Measurements from ENCODE around the gene LIMK2. TPM values are rescaled to one million over a fixed set of nuclear protein-coding genes. Genes with fewer than 3 reads are reported as not detected.

LIMK2 gene
- total RNA-seq, 2 experiments from 2014 or later, result 48.6 to 54.5 TPM

DNA sequence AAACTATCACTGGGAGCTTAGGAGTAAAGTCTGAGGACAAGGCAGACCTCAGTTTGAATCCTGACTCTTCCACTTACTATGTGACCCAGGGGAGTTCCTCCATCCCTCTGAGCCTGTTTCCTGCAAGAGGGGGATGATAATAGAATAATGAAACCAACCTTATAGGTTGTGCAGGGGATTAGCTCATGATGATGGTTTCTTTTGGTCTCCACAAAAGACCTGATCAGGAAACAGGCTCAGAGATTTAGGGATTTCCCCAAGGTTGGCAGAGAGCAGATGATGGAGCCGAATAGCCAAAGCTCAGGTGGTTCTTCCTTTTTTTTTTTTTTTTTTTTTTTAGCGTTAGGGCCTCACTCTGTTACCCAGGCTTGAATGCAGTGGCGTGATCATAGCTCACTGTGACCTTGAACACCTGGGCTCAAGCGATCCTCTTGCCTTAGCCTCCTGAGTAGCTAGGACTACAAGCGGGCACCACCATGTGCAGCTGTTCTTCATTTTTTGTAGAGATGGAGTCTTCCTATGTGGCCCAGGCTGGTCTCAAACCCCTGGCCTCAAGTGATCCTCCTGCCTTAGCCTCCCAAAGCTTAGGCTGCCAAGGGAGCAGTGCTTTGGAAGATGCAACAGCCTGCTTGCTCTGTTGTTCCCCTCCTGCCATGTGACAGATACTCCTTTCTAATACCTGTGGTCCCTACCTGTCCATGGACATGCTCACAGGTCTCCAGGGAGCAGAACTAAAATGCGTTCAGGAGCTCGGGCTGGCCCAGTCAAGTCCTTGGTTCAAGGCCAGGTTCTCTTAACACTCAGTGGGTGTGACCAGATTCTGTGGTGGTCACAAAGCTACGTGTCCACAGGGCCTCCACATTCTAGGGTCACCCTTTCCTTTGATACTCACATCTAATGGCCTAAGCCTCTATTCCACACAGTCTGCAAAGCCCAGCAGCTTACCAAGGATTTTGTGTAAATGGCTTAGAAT lies 111.8 kb downstream of the LIMK2 start:
- H3K36me3 Mint-ChIP-seq (ENCODE audit: low read depth), result peaks cover 30% of the 10 kb centered on the region
- H3K9me3 Mint-ChIP-seq, result no peaks in the 10 kb centered on the region
- DNase-seq, result no peak
- H3K27ac Mint-ChIP-seq, result no peak overlapping the region
- H3K4me3 Mint-ChIP-seq, result no peak overlapping the region
- ChIA-PET CTCF (interaction anchor here (0.6 to 2.0 kb wide), 2 partner anchors 10 to 26 kb away, joined by 3 to 10 read pairs; no protein-coding TSS in a partner anchor), POLR2A (no interaction called here)
- H3K27me3 Mint-ChIP-seq, result no peaks in the 10 kb centered on the region
- no peaks in the 10 kb centered on the region for H3K4me1 Mint-ChIP-seq

DNA sequence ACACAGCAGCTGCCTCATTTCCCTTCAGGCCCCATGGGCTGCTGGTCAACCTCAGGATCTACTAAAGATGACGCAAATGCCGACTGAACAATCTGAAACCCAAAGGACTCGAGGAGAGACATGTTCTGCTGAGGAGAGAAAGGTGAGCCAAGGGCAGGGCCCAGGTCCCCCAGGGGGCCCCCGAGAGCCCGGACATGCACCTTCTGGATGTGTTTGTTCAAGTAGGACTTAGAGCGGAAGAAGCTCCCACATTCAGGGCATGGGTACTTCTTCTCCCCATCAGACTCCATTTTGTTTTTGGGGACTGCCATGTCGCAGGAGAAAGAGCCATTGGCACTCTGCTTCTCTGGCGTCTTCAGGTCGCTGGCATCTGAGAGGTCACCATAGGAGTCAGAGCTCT lies 114.8 kb downstream of the LIMK2 start:
- peaks cover 46% of the 10 kb centered on the region for H3K36me3 Mint-ChIP-seq (ENCODE audit: low read depth)
- H3K4me1 Mint-ChIP-seq, result peaks cover 16% of the 10 kb centered on the region
- DNase-seq, result no peak
- no peak overlapping the region for H3K27ac Mint-ChIP-seq
- CTCF ChIA-PET, result interaction anchor here (0.6 to 2.1 kb wide), 3 partner anchors 13 to 94 kb away, joined by 3 to 7 read pairs (median 3); no protein-coding TSS in a partner anchor
- H3K9me3 Mint-ChIP-seq, result no peaks in the 10 kb centered on the region
- H3K27me3 Mint-ChIP-seq, result no peaks in the 10 kb centered on the region
- H3K4me3 Mint-ChIP-seq, result no peak overlapping the region
- POLR2A ChIA-PET, result no interaction called here

DNA sequence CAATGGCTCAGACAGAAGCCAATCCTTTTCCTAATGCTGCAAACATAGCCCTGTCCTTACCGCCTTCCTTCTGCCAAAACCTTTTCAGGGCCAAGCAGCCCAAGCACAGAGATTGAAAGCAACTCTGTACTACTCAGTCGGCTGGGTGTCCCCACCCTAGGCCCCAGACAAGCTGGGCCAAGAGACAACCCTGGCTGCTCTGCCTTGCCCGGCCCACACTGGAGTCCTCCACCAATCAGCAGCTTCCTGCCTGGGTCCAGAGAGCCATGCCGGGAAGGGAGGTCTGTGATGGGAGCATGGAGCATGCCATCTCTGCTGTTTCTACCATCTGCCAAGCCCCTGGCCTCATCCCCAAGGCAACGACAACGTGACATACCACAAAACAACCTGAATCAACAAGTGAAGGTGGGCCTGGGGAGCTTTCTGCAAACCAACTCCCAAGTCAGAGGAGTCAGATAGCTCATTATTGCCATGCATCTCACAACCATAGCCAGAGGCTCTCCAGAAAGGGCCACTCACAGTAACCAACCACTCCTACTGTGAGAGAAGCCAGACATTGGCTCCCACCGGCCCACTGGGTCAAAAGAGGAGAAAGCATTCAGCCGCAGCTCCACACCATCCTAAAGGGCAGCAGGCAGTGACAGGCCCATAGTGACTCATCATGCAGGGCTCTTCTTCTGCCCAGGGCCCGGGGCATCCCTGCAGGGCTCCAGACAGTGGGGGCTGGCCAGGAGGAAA lies 115.9 kb downstream of the LIMK2 start:
- POLR2A ChIA-PET, result no interaction called here
- CTCF ChIA-PET, result interaction anchor here (0.7 kb wide), 1 partner anchor 13 kb away, joined by 4 read pairs; no protein-coding TSS in a partner anchor
- DNase-seq, result no peak
- no peak overlapping the region for H3K27ac Mint-ChIP-seq
- no peaks in the 10 kb centered on the region for H3K9me3 Mint-ChIP-seq
- H3K36me3 Mint-ChIP-seq (ENCODE audit: low read depth), result peaks cover 52% of the 10 kb centered on the region
- no peak overlapping the region for H3K4me3 Mint-ChIP-seq
- H3K27me3 Mint-ChIP-seq, result no peaks in the 10 kb centered on the region
- peaks cover 19% of the 10 kb centered on the region for H3K4me1 Mint-ChIP-seq

- Mint-ChIP-seq H3K27me3 (no peaks in the 10 kb centered on the region), H3K36me3 (ENCODE audit: low read depth) (peaks cover 56% of the 10 kb centered on the region), H3K4me1 (peaks cover 19% of the 10 kb centered on the region), H3K4me3 (no peak overlapping the region), H3K9me3 (no peaks in the 10 kb centered on the region), H3K27ac (no peak overlapping the region)
- ChIA-PET POLR2A (no interaction called here), CTCF (no interaction called here)
- DNase-seq, result no peak
Measured at GRCh38 chr22:31328544-31328960, 116.5 kb downstream of the LIMK2 start.

DNA sequence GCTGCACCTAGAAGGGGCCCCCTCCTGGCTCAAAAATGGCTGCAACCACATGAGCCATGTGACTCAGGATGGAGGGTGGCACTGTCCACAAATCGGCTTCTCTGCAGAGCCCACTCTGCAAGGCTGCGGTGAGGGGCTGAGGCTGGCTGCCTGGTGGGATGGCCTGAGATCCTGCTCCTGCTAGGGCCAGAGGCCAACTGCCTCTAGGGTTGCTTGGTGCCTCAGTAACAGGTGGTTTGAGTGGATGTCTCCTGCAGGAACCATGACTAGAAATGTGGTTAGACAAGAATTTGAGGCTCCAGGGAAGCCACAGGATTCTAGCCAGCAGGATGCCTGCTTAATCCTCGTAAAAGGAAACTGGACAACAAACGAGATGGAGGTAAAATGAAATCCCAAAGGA lies 116.9 kb downstream of the LIMK2 start:
- DNase-seq, result no peak
- H3K27ac Mint-ChIP-seq, result no peak overlapping the region
- ChIA-PET CTCF (no interaction called here), POLR2A (no interaction called here)
- H3K27me3 Mint-ChIP-seq, result no peaks in the 10 kb centered on the region
- H3K4me1 Mint-ChIP-seq, result peaks cover 19% of the 10 kb centered on the region
- H3K9me3 Mint-ChIP-seq, result no peaks in the 10 kb centered on the region
- no peak overlapping the region for H3K4me3 Mint-ChIP-seq
- peaks cover 60% of the 10 kb centered on the region for H3K36me3 Mint-ChIP-seq (ENCODE audit: low read depth)

Other genes starting within 250 kb of the LIMK2 start
- gene MORC2, start 243.5 kb upstream of the LIMK2 start, total RNA-seq, result 10 to 100 TPM; 39.2 to 49.4 TPM
- gene TUG1, start 243.0 kb upstream of the LIMK2 start, total RNA-seq, result 10 to 100 TPM; 84.8 to 98.2 TPM
- gene SMTN, start 131.0 kb upstream of the LIMK2 start, total RNA-seq, result 10 to 100 TPM; 46.1 to 51.6 TPM
- gene SELENOM, start 104.7 kb upstream of the LIMK2 start, total RNA-seq, result 1 to 10 TPM; 2.1 to 2.2 TPM
- gene INPP5J, start 89.3 kb upstream of the LIMK2 start, total RNA-seq, result not detected
- not detected for gene PLA2G3, start 71.8 kb upstream of the LIMK2 start, total RNA-seq
- 10 to 100 TPM; 19.7 to 20.4 TPM for gene RNF185, start 52.1 kb upstream of the LIMK2 start, total RNA-seq
- 10 to 100 TPM; 56.0 to 63.0 TPM for gene PIK3IP1, start 80.2 kb downstream of the LIMK2 start, total RNA-seq
- 10 to 100 TPM; 31.6 to 32.7 TPM for gene PATZ1, start 134.0 kb downstream of the LIMK2 start, total RNA-seq
- 10 to 100 TPM; 81.0 to 83.5 TPM for gene DRG1, start 187.3 kb downstream of the LIMK2 start, total RNA-seq